NCI-H1694 (cell line): Measurements from ENCODE around the gene BTRC.

ENCODE experiments used
- DNase-seq: peaks from one replicate; lab custom pipeline; 2025; lab: John Stamatoyannopoulos, UW

The BTRC gene

DNA sequence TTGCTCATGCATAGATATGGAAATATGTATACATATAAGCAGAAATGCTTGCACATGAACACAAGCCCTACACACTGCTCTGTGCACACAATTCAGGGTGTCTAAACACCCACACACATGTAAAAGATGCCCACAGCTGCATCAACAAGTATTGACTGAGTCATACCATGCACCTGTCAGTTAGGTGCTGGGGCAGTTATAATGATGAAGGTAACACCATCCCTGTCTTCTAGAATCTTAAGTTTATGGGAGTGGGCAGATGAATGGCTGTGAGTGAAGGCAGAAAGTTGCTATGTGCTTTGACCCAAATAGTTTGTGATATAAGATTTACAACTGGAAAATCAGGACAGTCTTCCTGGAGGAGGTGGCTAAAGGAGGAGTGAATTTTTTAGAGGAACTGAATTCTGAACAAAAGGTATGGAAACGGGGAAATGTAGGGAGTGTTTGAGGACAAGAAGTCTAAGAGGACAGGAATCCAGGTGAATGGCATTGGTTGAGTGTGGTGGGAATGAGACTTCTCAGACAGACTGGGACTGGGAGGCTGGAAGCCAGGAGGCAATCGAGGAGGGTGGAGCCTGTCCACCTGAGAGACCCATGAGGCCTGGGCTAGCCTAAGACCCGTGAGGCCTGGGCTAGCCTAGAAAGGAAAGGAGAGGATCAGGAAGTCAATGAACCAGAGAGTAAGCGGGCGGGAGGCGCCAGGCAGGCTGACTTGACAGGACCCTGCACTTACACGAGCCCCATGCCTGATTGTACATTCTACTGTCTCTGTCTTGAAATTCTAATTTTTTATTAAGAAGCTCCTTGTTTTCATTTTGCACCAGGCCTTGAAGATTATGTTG lies 213.4 kb downstream of the BTRC start:
- DNase-seq: no peak

- DNase-seq: no peak
Measured at GRCh38 chr10:101568054-101568745, 214.2 kb downstream of the BTRC start.

DNA sequence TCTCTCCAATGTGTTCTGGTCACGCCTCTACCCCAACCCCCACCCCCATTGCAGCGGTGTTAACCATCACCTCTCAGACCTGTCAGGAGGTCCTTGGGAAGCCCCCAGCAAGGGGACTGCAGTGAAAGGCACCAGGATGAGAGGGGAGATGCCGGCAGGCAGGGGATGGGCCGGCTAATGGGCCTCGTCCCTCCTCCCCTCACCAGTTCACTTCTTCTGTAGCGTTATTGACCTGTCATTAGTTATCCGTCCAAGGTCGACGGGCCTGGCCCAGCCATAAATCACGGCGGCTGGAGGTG lies 215.3 kb downstream of the BTRC start:
- DNase-seq: no peak

DNA sequence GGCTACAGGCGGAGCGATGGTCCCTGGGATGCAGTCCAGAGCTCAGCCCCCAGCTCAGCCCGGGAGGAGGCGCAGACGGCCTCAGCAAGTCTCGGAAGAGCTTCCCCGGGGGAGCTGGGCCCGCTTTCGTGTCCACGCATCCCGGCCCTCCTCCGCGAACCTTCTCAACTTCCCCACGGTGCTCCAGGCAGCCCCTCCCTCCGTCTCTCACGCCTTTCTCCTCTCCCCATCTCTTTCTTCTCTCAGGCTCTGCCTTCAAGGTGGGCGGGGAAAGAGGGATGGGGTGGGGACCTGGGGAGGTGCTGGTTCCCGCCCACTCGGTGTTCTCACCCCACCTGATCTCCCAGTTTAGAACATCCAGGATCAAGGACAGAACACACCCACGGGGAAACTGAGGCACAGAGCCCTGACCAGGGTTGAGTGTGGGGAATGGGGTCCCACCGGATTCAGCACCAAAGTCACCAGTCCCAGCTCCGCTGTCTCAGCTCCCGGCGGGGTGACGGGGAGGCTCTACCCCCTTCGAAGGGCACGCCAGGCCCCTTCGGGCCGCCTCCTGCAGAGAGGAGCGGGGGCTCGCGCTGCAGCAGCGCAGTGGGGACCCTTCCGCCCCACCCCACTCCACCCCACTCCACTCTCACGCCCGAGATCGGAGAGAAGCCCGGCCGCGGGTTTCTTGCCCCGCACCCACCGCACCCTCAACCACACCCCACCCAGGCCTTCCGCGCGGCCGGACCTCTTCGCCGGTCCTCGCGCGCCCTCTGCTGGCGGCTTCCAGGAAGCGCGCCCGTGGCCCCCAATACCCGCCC lies 215.9 kb downstream of the BTRC start:
- peak; percentile 53 for DNase-seq

DNA sequence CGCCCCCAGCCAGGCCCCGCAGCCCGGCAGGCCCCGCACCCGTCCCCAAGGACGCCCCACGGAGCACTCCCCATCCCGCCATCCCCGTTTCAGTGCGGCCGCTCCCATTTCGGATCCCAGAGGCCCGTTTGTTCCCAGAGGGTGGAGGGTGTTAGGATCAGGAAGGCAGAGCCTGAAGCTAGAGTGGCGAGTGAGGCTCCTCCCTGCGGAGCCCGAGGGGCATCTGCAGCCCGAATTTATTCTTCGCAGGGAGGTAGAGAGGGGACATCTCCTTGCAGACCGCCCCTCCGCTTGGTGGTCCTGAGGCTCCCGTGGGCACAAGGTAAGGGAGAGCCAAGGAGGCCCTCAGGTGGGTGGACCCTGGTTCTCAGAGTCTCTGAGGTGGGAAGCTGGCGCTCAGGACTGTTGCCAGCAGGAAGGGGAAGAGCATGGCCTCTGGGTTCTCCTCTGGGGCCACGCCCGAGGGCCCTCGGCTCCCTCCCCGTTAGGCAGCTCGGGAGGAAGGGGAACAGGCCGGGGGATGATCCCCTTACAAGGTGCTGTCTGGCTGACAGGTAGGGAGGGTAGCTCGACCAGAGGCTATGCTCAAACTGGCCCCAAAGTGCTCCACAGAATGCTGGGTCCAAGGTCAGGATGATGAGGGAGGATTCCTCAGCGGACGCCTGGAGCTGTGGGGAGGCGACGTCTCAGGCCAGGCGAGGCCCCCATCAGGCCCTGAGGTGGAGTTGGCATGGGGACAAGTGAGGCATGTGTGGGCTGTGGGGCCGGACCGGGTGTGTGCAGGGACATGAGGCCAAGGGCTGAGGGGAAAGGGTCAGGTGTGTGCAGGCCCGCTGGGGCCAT lies 216.7 kb downstream of the BTRC start:
- DNase-seq: no peak

DNA sequence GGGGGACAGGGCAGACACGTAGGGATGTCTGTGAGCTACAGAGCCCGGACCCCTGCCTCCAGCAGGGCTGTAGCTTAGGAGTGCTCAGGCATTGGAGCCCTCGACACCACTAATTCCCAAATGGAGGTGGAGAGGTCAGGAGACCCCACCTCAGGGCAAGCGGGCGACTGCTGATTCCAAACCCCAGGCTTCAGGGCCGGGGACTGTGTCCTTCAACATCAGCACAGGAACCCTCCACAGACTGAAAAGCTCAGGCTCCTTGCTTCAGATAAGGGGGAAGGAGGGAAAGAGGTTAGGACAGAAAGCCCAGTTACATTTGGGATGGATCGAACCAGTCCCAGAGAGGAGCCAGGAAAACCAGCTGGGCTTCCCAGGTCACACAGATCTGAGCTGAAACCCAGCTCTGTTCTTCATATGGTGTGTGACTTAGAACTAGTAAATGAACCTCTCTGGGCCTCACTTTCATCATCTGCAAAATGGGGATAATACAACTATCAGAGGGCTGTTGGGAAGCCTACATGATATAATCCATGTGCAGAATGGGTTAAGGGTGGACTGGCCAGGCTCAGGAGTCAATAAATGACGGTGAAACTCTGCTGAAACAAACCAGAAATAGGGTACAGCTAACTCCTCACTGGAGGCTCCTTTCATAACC lies 217.4 kb downstream of the BTRC start:
- DNase-seq: no peak

DNA sequence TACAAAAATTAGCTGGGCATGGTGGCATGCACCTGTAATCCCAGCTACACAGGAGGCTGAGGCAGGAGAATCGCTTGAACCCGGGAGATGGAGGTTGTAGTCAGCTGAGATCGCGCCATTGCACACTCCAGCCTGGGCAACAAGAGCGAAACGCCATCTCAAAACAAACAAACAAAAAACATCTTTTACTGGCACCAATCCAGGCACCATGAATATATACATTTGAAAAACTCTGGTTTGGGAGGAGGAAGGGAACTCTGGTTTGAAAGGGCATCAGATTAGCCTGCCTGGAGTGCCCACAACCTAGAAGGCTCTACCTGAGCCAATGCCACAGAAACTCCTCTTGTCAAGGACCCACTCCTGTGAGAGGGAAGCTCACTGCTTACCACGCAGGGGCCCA lies 218.2 kb downstream of the BTRC start:
- DNase-seq: no peak

GRCh38 chr10:101572785-101573184 lies 218.8 kb downstream of the BTRC start:
- no peak for DNase-seq

DNA sequence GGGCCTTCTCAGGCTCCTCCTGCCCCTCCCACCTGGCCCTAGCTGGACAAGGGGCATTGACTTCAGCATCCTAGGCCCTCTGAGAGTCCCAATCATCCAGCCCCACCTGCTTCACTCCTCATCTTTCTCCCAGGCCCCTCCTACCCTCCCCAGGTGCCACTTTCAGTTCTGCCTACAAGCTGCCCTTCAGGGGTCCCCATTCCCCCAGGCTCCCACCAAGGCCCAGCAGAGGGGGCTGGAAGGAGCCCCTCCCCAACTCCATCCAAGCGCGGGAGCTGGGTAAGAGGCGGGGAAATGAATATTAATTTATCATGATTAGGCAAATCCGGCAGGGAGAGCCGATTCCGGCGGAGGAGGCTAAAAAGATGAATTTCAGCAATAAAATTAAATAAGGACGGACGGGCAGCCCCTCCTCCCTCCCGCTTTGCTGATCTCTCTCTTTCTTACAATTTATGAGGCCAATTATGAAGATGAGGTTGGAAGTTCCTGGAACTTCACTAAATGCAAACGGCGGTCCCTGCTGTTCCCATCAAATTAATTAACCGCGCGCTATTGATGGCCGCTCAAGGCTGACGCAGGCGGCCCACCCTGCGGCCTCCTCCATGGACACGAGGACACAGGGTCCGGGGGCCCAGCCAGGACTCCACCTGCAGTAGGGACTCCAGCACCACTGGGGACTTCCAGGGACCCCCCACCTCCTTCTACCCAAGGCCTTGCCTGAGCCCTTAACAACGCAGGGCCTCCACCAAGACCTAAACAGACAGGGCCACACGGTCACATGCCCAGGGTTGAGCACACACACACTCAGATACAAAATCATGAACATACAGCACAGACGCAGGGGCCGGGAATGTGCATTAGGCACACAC lies 220.2 kb downstream of the BTRC start:
- no peak for DNase-seq

DNA sequence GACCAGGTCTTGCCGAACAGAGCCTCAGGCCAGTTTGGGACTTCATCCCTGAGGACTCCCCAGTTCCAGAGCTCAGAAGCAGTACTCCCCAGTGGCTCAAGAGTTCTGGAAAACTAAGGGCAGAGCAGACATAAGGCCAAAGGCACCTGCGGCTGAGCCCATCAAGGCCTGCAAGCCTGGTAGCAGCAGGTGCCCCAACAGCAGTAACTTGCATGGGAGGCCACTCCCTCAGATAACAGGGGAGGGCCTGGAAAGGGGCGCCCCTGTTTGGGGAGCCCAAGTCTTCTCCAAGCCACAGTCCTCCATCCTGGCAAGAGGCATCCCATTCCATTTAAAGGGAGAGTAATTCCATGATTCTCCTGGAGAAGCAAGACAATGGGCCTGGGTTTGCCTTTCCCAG lies 221.1 kb downstream of the BTRC start:
- no peak for DNase-seq

GRCh38 chr10:101575580-101576210 lies 221.7 kb downstream of the BTRC start:
- no peak for DNase-seq

- DNase-seq: no peak
Measured at GRCh38 chr10:101576211-101576863, 222.4 kb downstream of the BTRC start.

DNA sequence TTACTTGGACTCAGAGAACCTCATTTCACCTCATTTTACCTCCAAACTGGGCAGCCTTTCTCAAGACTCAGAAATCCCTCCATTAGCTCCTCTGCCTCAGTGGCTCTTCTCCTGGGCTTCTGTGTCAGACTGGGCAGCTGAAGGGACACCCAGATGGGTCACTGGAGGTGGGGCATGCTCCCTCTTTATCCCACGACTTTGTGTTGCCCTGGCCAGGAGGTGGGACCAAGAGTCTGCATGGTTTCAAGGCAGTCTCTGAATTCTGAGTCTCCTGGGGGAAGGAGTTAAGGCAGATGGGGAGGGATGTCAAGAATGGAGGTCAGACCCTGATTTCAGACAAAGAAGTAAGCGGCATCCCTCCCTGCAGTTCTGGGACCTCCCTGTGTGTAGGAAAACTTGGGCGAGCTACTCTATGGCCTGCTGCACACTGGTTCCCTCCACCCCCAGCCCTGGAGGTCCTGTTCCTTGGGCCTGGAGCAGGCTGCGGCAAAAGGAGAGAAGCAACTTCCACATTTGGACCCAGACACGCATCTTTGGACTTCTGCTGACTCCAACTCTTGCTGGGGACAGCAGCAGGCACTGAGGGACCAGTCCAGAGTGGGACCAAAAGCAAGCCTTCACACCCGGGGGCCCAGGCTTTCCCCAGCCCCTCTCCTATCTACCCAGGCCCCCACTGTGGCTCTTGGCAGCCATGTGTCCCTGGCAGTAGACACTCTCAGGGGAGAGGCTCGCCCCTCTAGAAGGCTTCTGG lies 223.3 kb downstream of the BTRC start:
- DNase-seq: no peak

DNA sequence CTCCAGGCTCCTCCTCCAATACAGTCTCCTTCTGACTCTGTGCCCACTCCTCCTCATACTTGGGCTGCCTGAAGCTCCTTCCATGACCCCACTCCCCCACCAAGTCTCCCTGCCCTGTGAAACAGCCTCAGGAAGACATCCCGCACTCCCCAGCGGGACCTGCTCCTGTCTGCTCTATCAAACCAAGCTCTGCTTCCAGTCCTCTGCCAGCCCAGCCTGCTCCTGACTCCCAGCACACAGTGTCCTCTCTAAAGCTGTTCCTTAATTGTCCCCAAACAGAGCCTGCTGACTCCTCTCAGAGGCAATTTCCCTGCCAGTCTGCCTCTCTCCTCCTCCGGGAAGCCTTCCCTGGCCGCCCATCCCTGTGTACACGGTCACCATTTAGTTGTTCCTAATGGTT lies 224.2 kb downstream of the BTRC start:
- no peak for DNase-seq

- no peak for DNase-seq
Measured at GRCh38 chr10:101578803-101579515, 225.0 kb downstream of the BTRC start.

- no peak for DNase-seq
Measured at GRCh38 chr10:101579516-101579870, 225.5 kb downstream of the BTRC start.

GRCh38 chr10:101580486-101581399 lies 226.8 kb downstream of the BTRC start:
- DNase-seq: no peak
